ENCODE measurements around the gene NOL4L.
"Not testable (repeated sequence)": the region's sequence is repeated elsewhere in the genome, so short reads cannot be mapped to it uniquely, and the experiment has no call there.

NOL4L gene

GRCh38 chr20:32580219-32580969 is 4.7 kb downstream of the NOL4L start:
- H2BK5ac ChIP-seq (ENCODE audit: low read depth, low read length, poor library complexity): no peak overlapping the region
- H3K9me3 ChIP-seq (ENCODE audit: insufficient read depth, low read depth, low read length): peaks cover 3% of the 10 kb centered on the region
- DNase-seq: no peak
- no peak overlapping the region for H3K4ac ChIP-seq (ENCODE audit: low read depth, low read length)
- no peak overlapping the region for H2BK12ac ChIP-seq (ENCODE audit: low read length)
- no peak overlapping the region for H4K8ac ChIP-seq (ENCODE audit: low read depth, low read length)
- H2AFZ ChIP-seq (ENCODE audit: insufficient read depth, low read length, poor library complexity): no peak overlapping the region
- no CpG with 5 or more reads among the region's 21 CpGs for WGBS (ENCODE audit: extremely low coverage, insufficient coverage, insufficient read length)
- H3K27ac ChIP-seq (ENCODE audit: low read depth, low read length): no peak overlapping the region
- peaks cover 8% of the 10 kb centered on the region for H3K27me3 ChIP-seq (ENCODE audit: insufficient read depth, low read length)
- H3K4me3 ChIP-seq (ENCODE audit: low read depth, low read length): no peak overlapping the region
- no peak overlapping the region for H2AK5ac ChIP-seq (ENCODE audit: low read length)
- no peak overlapping the region for H3K23ac ChIP-seq (ENCODE audit: low read length)
- H3K4me2 ChIP-seq (ENCODE audit: low read length): no peak overlapping the region
- no peaks in the 10 kb centered on the region for H3K36me3 ChIP-seq (ENCODE audit: control insufficient read depth in 1 of 2, insufficient read depth in 2 of 2, low read length in 2 of 2)
- H3K18ac ChIP-seq (ENCODE audit: low read length): no peak overlapping the region
- H3K4me1 ChIP-seq (ENCODE audit: control insufficient read depth in 1 of 2, insufficient read depth in 2 of 2, low read length in 2 of 2): peaks cover 0 to 2% of the 10 kb centered on the region in 2 experiments
- no peak overlapping the region for H2BK120ac ChIP-seq (ENCODE audit: insufficient read depth, low read length, poor library complexity)
- no peak overlapping the region for H4K12ac ChIP-seq (ENCODE audit: low read depth, low read length)
- peaks cover 2% of the 10 kb centered on the region for H3K79me2 ChIP-seq (ENCODE audit: control insufficient read depth, insufficient read depth, low read length, poor library complexity)
- peaks cover 8% of the 10 kb centered on the region for H3K79me1 ChIP-seq (ENCODE audit: low read length)
- no peak overlapping the region for H3K14ac ChIP-seq (ENCODE audit: low read length)
- no peak overlapping the region for H4K91ac ChIP-seq (ENCODE audit: low read depth, low read length)
- no peak overlapping the region for H3K9ac ChIP-seq (ENCODE audit: low read length)

DNA sequence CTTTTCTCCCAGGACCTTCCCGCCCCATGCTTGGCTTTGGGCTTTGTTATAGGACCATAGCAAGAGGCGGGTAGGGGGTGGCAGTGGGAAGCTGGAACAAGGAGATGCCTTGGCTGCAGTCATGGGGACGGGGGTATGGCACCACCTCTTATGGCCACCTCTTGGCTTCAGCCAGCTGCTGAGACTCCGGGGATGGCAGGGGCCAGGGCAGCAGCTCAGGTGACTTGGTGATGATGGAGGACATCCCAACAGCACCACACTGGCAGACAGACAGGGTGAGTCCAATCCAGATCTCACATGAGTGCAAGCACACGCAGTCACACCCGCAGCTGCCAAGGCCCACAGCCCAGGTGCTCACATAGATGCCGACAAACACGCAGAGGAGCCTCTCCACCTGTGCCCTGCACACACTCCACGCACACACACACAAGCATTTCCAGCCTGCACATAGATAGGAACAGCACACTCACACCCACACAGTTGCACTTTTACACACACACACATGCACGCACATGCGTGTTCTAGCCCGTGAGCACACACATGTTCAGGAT is 6.2 kb downstream of the NOL4L start:
- H2BK120ac ChIP-seq (ENCODE audit: insufficient read depth, low read length, poor library complexity): no peak overlapping the region
- H3K18ac ChIP-seq (ENCODE audit: low read length): no peak overlapping the region
- H3K27me3 ChIP-seq (ENCODE audit: insufficient read depth, low read length): no peaks in the 10 kb centered on the region
- H3K23ac ChIP-seq (ENCODE audit: low read length): no peak overlapping the region
- no peak overlapping the region for H4K91ac ChIP-seq (ENCODE audit: low read depth, low read length)
- peaks cover 8% of the 10 kb centered on the region for H3K79me1 ChIP-seq (ENCODE audit: low read length)
- no peak overlapping the region for H3K9ac ChIP-seq (ENCODE audit: low read length)
- WGBS (ENCODE audit: extremely low coverage, insufficient coverage, insufficient read length): no CpG with 5 or more reads among the region's 12 CpGs
- no peak overlapping the region for H3K4me2 ChIP-seq (ENCODE audit: low read length)
- no peak overlapping the region for H2BK12ac ChIP-seq (ENCODE audit: low read length)
- no peaks in the 10 kb centered on the region for H3K79me2 ChIP-seq (ENCODE audit: control insufficient read depth, insufficient read depth, low read length, poor library complexity)
- no peak overlapping the region for H2BK5ac ChIP-seq (ENCODE audit: low read depth, low read length, poor library complexity)
- H3K36me3 ChIP-seq (ENCODE audit: control insufficient read depth in 1 of 2, insufficient read depth in 2 of 2, low read length in 2 of 2): no peaks in the 10 kb centered on the region
- H2AFZ ChIP-seq (ENCODE audit: insufficient read depth, low read length, poor library complexity): no peak overlapping the region
- peaks cover 5 to 6% of the 10 kb centered on the region in 2 experiments for H3K4me1 ChIP-seq (ENCODE audit: control insufficient read depth in 1 of 2, insufficient read depth in 2 of 2, low read length in 2 of 2)
- no peak overlapping the region for H3K27ac ChIP-seq (ENCODE audit: low read depth, low read length)
- H4K8ac ChIP-seq (ENCODE audit: low read depth, low read length): no peak overlapping the region
- no peak overlapping the region for H2AK5ac ChIP-seq (ENCODE audit: low read length)
- H4K12ac ChIP-seq (ENCODE audit: low read depth, low read length): no peak overlapping the region
- no peak for DNase-seq
- no peak overlapping the region for H3K4ac ChIP-seq (ENCODE audit: low read depth, low read length)
- H3K9me3 ChIP-seq (ENCODE audit: insufficient read depth, low read depth, low read length): peaks cover 3% of the 10 kb centered on the region
- H3K14ac ChIP-seq (ENCODE audit: low read length): no peak overlapping the region
- no peak overlapping the region for H3K4me3 ChIP-seq (ENCODE audit: low read depth, low read length)

GRCh38 chr20:32578062-32578461 is 7.1 kb downstream of the NOL4L start:
- not testable (repeated sequence) for H3K9ac ChIP-seq (ENCODE audit: low read length); H3K14ac ChIP-seq (ENCODE audit: low read length); H3K4me3 ChIP-seq (ENCODE audit: low read depth, low read length); H2BK5ac ChIP-seq (ENCODE audit: low read depth, low read length, poor library complexity); H3K36me3 ChIP-seq (ENCODE audit: control insufficient read depth in 1 of 2, insufficient read depth in 2 of 2, low read length in 2 of 2); H3K79me2 ChIP-seq (ENCODE audit: control insufficient read depth, insufficient read depth, low read length, poor library complexity); H3K4ac ChIP-seq (ENCODE audit: low read depth, low read length); H3K9me3 ChIP-seq (ENCODE audit: insufficient read depth, low read depth, low read length); H3K18ac ChIP-seq (ENCODE audit: low read length); H4K12ac ChIP-seq (ENCODE audit: low read depth, low read length); H2AK5ac ChIP-seq (ENCODE audit: low read length); H3K79me1 ChIP-seq (ENCODE audit: low read length); H4K91ac ChIP-seq (ENCODE audit: low read depth, low read length); H3K4me1 ChIP-seq (ENCODE audit: control insufficient read depth in 1 of 2, insufficient read depth in 2 of 2, low read length in 2 of 2); H2BK12ac ChIP-seq (ENCODE audit: low read length); H4K8ac ChIP-seq (ENCODE audit: low read depth, low read length); H3K27ac ChIP-seq (ENCODE audit: low read depth, low read length); H3K23ac ChIP-seq (ENCODE audit: low read length); H3K27me3 ChIP-seq (ENCODE audit: insufficient read depth, low read length); DNase-seq; H2AFZ ChIP-seq (ENCODE audit: insufficient read depth, low read length, poor library complexity); H2BK120ac ChIP-seq (ENCODE audit: insufficient read depth, low read length, poor library complexity); H3K4me2 ChIP-seq (ENCODE audit: low read length)
- no CpG with 5 or more reads among the region's 3 CpGs for whole genome bisulfite sequencing (ENCODE audit: extremely low coverage, insufficient coverage, insufficient read length)

DNA sequence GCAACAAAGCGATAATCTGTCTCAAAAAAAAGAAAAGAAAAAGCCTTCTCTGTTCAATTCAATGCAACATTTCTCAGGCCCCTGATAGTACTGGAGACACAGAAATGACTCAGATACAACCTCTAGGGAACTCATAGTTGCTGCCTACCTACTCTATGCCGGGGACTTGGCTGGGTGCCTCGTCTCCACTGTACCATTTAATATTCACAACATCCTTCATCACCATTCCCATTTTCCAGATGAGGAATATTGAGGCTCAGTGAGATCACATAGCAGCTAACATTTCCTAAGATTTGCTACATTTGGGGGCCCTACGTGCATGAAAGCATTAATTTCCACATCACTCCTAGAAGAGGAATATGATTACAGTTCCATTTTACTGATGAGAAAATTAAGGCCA is 7.5 kb downstream of the NOL4L start:
- WGBS (ENCODE audit: extremely low coverage, insufficient coverage, insufficient read length): no CpG with 5 or more reads among the region's 4 CpGs
- peaks cover 1% of the 10 kb centered on the region for H3K9me3 ChIP-seq (ENCODE audit: insufficient read depth, low read depth, low read length)
- no peak overlapping the region for H3K23ac ChIP-seq (ENCODE audit: low read length)
- no peak overlapping the region for H2BK5ac ChIP-seq (ENCODE audit: low read depth, low read length, poor library complexity)
- H3K4me1 ChIP-seq (ENCODE audit: control insufficient read depth in 1 of 2, insufficient read depth in 2 of 2, low read length in 2 of 2): peaks cover 5 to 6% of the 10 kb centered on the region in 2 experiments
- peaks cover 5% of the 10 kb centered on the region for H3K79me1 ChIP-seq (ENCODE audit: low read length)
- no peaks in the 10 kb centered on the region for H3K79me2 ChIP-seq (ENCODE audit: control insufficient read depth, insufficient read depth, low read length, poor library complexity)
- no peak overlapping the region for H3K4me3 ChIP-seq (ENCODE audit: low read depth, low read length)
- H2AFZ ChIP-seq (ENCODE audit: insufficient read depth, low read length, poor library complexity): no peak overlapping the region
- no peak overlapping the region for H3K4ac ChIP-seq (ENCODE audit: low read depth, low read length)
- no peak overlapping the region for H2BK12ac ChIP-seq (ENCODE audit: low read length)
- no peak overlapping the region for H4K8ac ChIP-seq (ENCODE audit: low read depth, low read length)
- H3K27ac ChIP-seq (ENCODE audit: low read depth, low read length): no peak overlapping the region
- H4K12ac ChIP-seq (ENCODE audit: low read depth, low read length): no peak overlapping the region
- no peak overlapping the region for H3K14ac ChIP-seq (ENCODE audit: low read length)
- H4K91ac ChIP-seq (ENCODE audit: low read depth, low read length): no peak overlapping the region
- H2AK5ac ChIP-seq (ENCODE audit: low read length): no peak overlapping the region
- H3K36me3 ChIP-seq (ENCODE audit: control insufficient read depth in 1 of 2, insufficient read depth in 2 of 2, low read length in 2 of 2): no peaks in the 10 kb centered on the region
- H3K18ac ChIP-seq (ENCODE audit: low read length): no peak overlapping the region
- no peak for DNase-seq
- H3K9ac ChIP-seq (ENCODE audit: low read length): no peak overlapping the region
- H3K4me2 ChIP-seq (ENCODE audit: low read length): no peak overlapping the region
- H2BK120ac ChIP-seq (ENCODE audit: insufficient read depth, low read length, poor library complexity): no peak overlapping the region
- no peaks in the 10 kb centered on the region for H3K27me3 ChIP-seq (ENCODE audit: insufficient read depth, low read length)
